RWPE2 (cell line): ENCODE results near the gene RASGRF2.
A peak's percentile ranks its signal among the peaks of the same experiment; 100 is the strongest.
"Not testable (repeated sequence)": the region's sequence is repeated elsewhere in the genome, so short reads cannot be mapped to it uniquely, and the experiment has no call there.

Experiments
- ATAC-seq: fragments of 200-7000 bp; cut with Tn5 transposase; 3 replicates; pipeline ENCODE4 v1.9.1; 2021; ENCODE audit warnings: low read depth
- DNase-seq: peaks from one replicate; pipeline ENCODE4 v3.0.0-alpha.2; 2020; ENCODE audit warnings: low spot score
- H3K27ac ChIP-seq: fragments of 450-650 bp; 2 replicates; pipeline ENCODE4 v1.5.1; 2017; ENCODE audit warnings: mild to moderate bottlenecking; ENCODE audit not compliant: poor library complexity, severe bottlenecking
- H3K27me3 ChIP-seq: fragments of 250-450 bp; sonication (Bioruptor Pico); 2 replicates; pipeline ENCODE4 v1.5.1; 2021; ENCODE audit warnings: mild to moderate bottlenecking, moderate library complexity; ENCODE audit not compliant: insufficient read depth, poor library complexity, severe bottlenecking
- H3K36me3 ChIP-seq: fragments of 250-450 bp; sonication (Bioruptor Pico); 2 replicates; pipeline ENCODE4 v1.5.1; 2020; ENCODE audit warnings: low read depth, mild to moderate bottlenecking, moderate library complexity
- H3K4me1 ChIP-seq: fragments of 250-450 bp; sonication (Bioruptor Pico); 2 replicates; pipeline ENCODE4 v1.5.1; 2021; ENCODE audit warnings: mild to moderate bottlenecking, moderate library complexity; ENCODE audit not compliant: insufficient read depth, poor library complexity, severe bottlenecking
- H3K4me3 ChIP-seq: fragments of 250-450 bp; sonication (Bioruptor Pico); 2 replicates; pipeline ENCODE4 v1.5.1; 2021; ENCODE audit warnings: mild to moderate bottlenecking, moderate library complexity; ENCODE audit not compliant: severe bottlenecking
- H3K9me3 ChIP-seq: fragments of 250-450 bp; sonication (Bioruptor Pico); 2 replicates; pipeline ENCODE4 v1.5.1; 2021; ENCODE audit warnings: mild to moderate bottlenecking, moderate library complexity; ENCODE audit not compliant: severe bottlenecking
- CTCF ChIP-seq: fragments of 450-650 bp; IDR thresholded peaks from one replicate; pipeline ENCODE4 v1.5.1; 2017; ENCODE audit warnings: mild to moderate bottlenecking, moderate library complexity; ENCODE audit not compliant: poor library complexity, severe bottlenecking

RASGRF2 gene

GRCh38 chr5:81269751-81270393 lies 309.7 kb downstream of the RASGRF2 start:
- no peak for TF ChIP-seq CTCF
- H3K9me3 ChIP-seq: no peaks in the 10 kb centered on the region
- no peak for DNase-seq
- ATAC-seq: no peak
- no peak overlapping the region for H3K4me3 ChIP-seq
- peak overlapping the region; percentile 26 for H3K27ac ChIP-seq
- H3K4me1 ChIP-seq: peaks cover 9% of the 10 kb centered on the region
- H3K27me3 ChIP-seq: no peaks in the 10 kb centered on the region
- no peaks in the 10 kb centered on the region for H3K36me3 ChIP-seq

GRCh38 chr5:81270394-81271027 lies 310.3 kb downstream of the RASGRF2 start:
- H3K4me1 ChIP-seq, DNase-seq, H3K4me3 ChIP-seq, H3K36me3 ChIP-seq, ATAC-seq, H3K9me3 ChIP-seq, H3K27ac ChIP-seq, H3K27me3 ChIP-seq: not testable (repeated sequence)
